ENCODE results near the gene SPPL2C.

Gene SPPL2C

GRCh38 chr17:45894022-45894784 lies 49.5 kb downstream of the SPPL2C start, which contains the start of gene MAPT:
TSS of gene MAPT (plus strand) at chr17:45894554. CDS start at chr17:45962338, 67,784 bp downstream.
- Mint-ChIP-seq H3K4me1 (peaks cover 13% of the 10 kb centered on the region), H3K27me3 (peaks cover 83% of the 10 kb centered on the region), H3K9me3 (no peaks in the 10 kb centered on the region), H3K27ac (peak within 1 kb of the TSS; percentile 19), H3K36me3 (no peaks in the 10 kb centered on the region), H3K4me3 (peak within 1 kb of the TSS; percentile 72)
- CTCF ChIA-PET, result interaction anchor here (0.6 to 1.4 kb wide), 4 partner anchors 12 to 55 kb away, joined by 3 to 5 read pairs (median 4); no protein-coding TSS in a partner anchor
- DNase-seq, result peak; percentile 79

- Mint-ChIP-seq H3K9me3 (no peaks in the 10 kb centered on the region), H3K27ac (no peak overlapping the region), H3K4me3 (peak overlapping the region; percentile 72), H3K36me3 (no peaks in the 10 kb centered on the region), H3K27me3 (peaks cover 91% of the 10 kb centered on the region), H3K4me1 (peaks cover 13% of the 10 kb centered on the region)
- CTCF ChIA-PET, result no interaction called here
- peak; percentile 22 for DNase-seq
These were observed 50.8 kb downstream of the SPPL2C start for GRCh38 chr17:45895304-45895968.

GRCh38 chr17:45895969-45896785 lies 51.5 kb downstream of the SPPL2C start:
- H3K9me3 Mint-ChIP-seq, result no peaks in the 10 kb centered on the region
- no peak for DNase-seq
- peaks cover 99% of the 10 kb centered on the region for H3K27me3 Mint-ChIP-seq
- CTCF ChIA-PET, result no interaction called here
- no peak overlapping the region for H3K27ac Mint-ChIP-seq
- peak overlapping the region; percentile 72 for H3K4me3 Mint-ChIP-seq
- H3K4me1 Mint-ChIP-seq, result peaks cover 13% of the 10 kb centered on the region
- H3K36me3 Mint-ChIP-seq, result no peaks in the 10 kb centered on the region

All from activated naive CD4-positive, alpha-beta T cell treated with anti-CD3 and anti-CD28 coated beads, Interleukin-2, amount 10 ng/mL, durations not matched to agents 7 days and 5 days (primary cell).